Keratinocyte (primary cell): ENCODE measurements around the gene ASB13. TPM values are rescaled to one million over a fixed set of nuclear protein-coding genes. Genes with fewer than 3 reads are reported as not detected.

Source experiments
- DNase-seq: peaks from one replicate; pipeline ENCODE4 v3.0.0-alpha.2; 2011; ENCODE audit warnings: low read depth, missing footprints, low spot score
- FAIRE-seq: peaks from 2 replicates; lab custom pipeline; 2011; peaks lifted over from hg19 to GRCh38; lab: Jason Lieb, UNC
- H2AFZ ChIP-seq: 2 replicates; pipeline ENCODE4 v1.6.0; 2012; ENCODE audit warnings: low read length, control low read depth, inconsistent platforms; ENCODE audit not compliant: control insufficient read depth
- H3K27ac ChIP-seq: 2 replicates; pipeline ENCODE4 v1.5.1; 2011; ENCODE audit warnings: low read length; ENCODE audit not compliant: control insufficient read depth, insufficient read depth
- H3K27me3 ChIP-seq: 3 replicates; pipeline ENCODE4 v1.6.0; 2011; ENCODE audit warnings: low read length; ENCODE audit not compliant: control insufficient read depth, insufficient read depth; ENCODE audit errors: extremely low read depth
- H3K36me3 ChIP-seq, 2 experiments: 2 replicates in 1 of 2; 3 replicates in 1 of 2; pipeline ENCODE4 v1.5.1; 2011; ENCODE audit warnings: low read length in 2 of 2, mild to moderate bottlenecking in 1 of 2; ENCODE audit not compliant: control insufficient read depth in 2 of 2, insufficient read depth in 2 of 2; ENCODE audit errors: extremely low read depth in 1 of 2
- H3K4me1 ChIP-seq: 3 replicates; pipeline ENCODE4 v1.5.1; 2011; ENCODE audit warnings: low read length; ENCODE audit not compliant: control insufficient read depth, insufficient read depth; ENCODE audit errors: extremely low read depth
- H3K4me2 ChIP-seq: 3 replicates; pipeline ENCODE4 v1.6.0; 2011; ENCODE audit warnings: low read depth, low read length; ENCODE audit not compliant: control insufficient read depth, insufficient read depth; ENCODE audit errors: extremely low read depth
- H3K4me3 ChIP-seq, 3 experiments: fragments of 200-600 bp in 1 of 3; sonication (generic) in 1 of 3; 2 replicates in 2 of 3; 3 replicates in 1 of 3; pipeline ENCODE4 v1.5.1; 2011 to 2016; ENCODE audit warnings: low read length in 3 of 3, mild to moderate bottlenecking in 3 of 3, control low read depth in 2 of 3, inconsistent platforms in 1 of 3, low read depth in 1 of 3, mixed read lengths in 1 of 3, mixed run types in 1 of 3, moderate library complexity in 1 of 3; ENCODE audit not compliant: control insufficient read depth in 2 of 3, insufficient read depth in 2 of 3; ENCODE audit errors: extremely low read depth in 1 of 3
- H3K79me2 ChIP-seq: 2 replicates; pipeline ENCODE4 v1.6.0; 2012; ENCODE audit warnings: low read length; ENCODE audit not compliant: control insufficient read depth, insufficient read depth
- H3K9ac ChIP-seq: 3 replicates; pipeline ENCODE4 v1.6.0; 2011; ENCODE audit warnings: low read length; ENCODE audit not compliant: control insufficient read depth, insufficient read depth; ENCODE audit errors: extremely low read depth
- H3K9me1 ChIP-seq: 3 replicates; pipeline ENCODE4 v1.6.0; 2011; ENCODE audit warnings: low read length; ENCODE audit not compliant: control insufficient read depth, insufficient read depth; ENCODE audit errors: extremely low read depth
- H3K9me3 ChIP-seq: 2 replicates; pipeline ENCODE4 v1.5.1; 2012; ENCODE audit warnings: low read depth, low read length; ENCODE audit not compliant: control insufficient read depth
- H4K20me1 ChIP-seq: 3 replicates; pipeline ENCODE4 v1.6.0; 2011; ENCODE audit warnings: low read length; ENCODE audit not compliant: control insufficient read depth, insufficient read depth; ENCODE audit errors: extremely low read depth
- EZH2 ChIP-seq: IDR thresholded peaks from one replicate; pipeline ENCODE4 v1.6.1; 2012; ENCODE audit warnings: inconsistent platforms, mild to moderate bottlenecking, low read length, moderate library complexity
- dilution Hi-C: fragments of 300-500 bp; cut with MboI; formaldehyde crosslinking; loops from one replicate; pipeline ENCODE4 v1.7.0; 2020; ENCODE audit warnings: low sequenced_read_pairs; ENCODE audit not compliant: extremely low pct_ligation_motif_present
- polyA plus RNA-seq, 5 experiments: library from polyadenylated mRNA; depleted of rRNA in 3 of 5; stranded (reverse) in 3 of 5; stranded (forward) in 1 of 5; unstranded in 1 of 5; fragments of >200 nt; gene quantifications; 1 replicate in 1 of 5; 2 replicates in 3 of 5; 3 replicates in 1 of 5; pipeline versions ENCODE4 v1.2.1 to v1.2.3, GENCODE V29; 2011 to 2012; ENCODE audit warnings: missing spikeins in 2 of 5, low read depth in 1 of 5, low replicate concordance in 1 of 5
- TF ChIP-seq, protein P1 (sequence below), 3 experiments: IDR thresholded peaks in 1 of 3; conservative IDR thresholded peaks in 1 of 3; optimal IDR thresholded peaks in 1 of 3; 2 replicates in 2 of 3; 3 replicates in 1 of 3; pipeline versions ENCODE3 to v1.5.1; 2011; ENCODE audit warnings: low read length in 3 of 3, mild to moderate bottlenecking in 3 of 3, moderate library complexity in 2 of 3, control low read depth in 1 of 3, inconsistent platforms in 1 of 3; ENCODE audit not compliant: insufficient read depth in 2 of 3; ENCODE audit errors: extremely low read depth in 1 of 3

ASB13 gene
- polyA plus RNA-seq, 1 donor (not counting 4 experiments of a cell fraction or from before 2014, with no cell fraction given) = 6.4 TPM

DNA sequence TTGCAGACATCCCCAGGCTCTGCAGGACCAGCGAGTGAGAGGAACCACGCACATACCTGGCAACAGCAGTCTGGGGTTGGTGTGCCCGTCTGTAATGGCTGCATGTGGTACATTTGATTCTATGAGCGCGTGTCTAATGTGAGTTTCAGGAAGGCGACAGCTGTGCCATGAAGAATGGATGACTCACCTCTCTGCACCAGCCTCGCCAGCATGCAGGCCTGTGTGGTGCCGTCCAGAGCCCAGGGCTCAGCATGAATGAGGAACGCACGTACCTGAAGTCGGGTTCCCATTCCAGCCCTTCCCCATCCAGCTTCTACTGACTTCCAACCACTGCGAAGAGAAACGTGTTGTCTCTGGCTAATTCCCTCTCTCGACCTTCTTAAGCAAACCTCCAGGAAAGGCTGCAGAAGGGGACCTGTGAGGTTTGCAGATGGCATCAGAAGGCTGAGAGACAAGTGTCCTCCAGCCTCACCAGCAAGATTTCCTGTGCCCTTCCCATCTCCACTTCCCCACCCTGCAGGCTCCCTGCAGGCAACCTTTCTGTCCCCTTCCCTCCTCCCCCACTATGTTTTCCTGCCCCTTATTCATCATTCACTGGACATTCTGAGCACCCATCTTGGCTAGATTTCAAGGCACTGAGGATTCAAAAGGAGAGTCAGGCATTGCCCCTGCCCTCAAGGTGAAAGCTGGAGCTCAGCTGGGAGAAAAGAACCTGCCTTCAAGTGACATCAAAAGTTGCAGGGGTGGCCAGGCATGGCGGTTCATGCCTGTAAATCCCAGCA, 54.3 kb downstream of the ASB13 start:
- dilution Hi-C loops = no loop called here
- no peak overlapping the region for H2AFZ ChIP-seq
- no peak overlapping the region for H3K9ac ChIP-seq
- TF ChIP-seq EZH2 = no peak
- TF ChIP-seq, protein P1, sequence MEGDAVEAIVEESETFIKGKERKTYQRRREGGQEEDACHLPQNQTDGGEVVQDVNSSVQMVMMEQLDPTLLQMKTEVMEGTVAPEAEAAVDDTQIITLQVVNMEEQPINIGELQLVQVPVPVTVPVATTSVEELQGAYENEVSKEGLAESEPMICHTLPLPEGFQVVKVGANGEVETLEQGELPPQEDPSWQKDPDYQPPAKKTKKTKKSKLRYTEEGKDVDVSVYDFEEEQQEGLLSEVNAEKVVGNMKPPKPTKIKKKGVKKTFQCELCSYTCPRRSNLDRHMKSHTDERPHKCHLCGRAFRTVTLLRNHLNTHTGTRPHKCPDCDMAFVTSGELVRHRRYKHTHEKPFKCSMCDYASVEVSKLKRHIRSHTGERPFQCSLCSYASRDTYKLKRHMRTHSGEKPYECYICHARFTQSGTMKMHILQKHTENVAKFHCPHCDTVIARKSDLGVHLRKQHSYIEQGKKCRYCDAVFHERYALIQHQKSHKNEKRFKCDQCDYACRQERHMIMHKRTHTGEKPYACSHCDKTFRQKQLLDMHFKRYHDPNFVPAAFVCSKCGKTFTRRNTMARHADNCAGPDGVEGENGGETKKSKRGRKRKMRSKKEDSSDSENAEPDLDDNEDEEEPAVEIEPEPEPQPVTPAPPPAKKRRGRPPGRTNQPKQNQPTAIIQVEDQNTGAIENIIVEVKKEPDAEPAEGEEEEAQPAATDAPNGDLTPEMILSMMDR (optimal IDR thresholded peaks at IDR 0.05 in 1 of 3, IDR thresholded peaks at IDR 0.05 in 1 of 3, conservative IDR thresholded peaks at IDR 0.05 in 1 of 3; ENCODE audit: extremely low read depth in 1 of 3, insufficient read depth in 2 of 3, low read length in 3 of 3) = no peak
- no peak overlapping the region for H3K27ac ChIP-seq
- H3K4me1 ChIP-seq = peaks cover 44% of the 10 kb centered on the region
- no peaks in the 10 kb centered on the region for H4K20me1 ChIP-seq
- H3K27me3 ChIP-seq = no peaks in the 10 kb centered on the region
- DNase-seq (peak; percentile 48), FAIRE-seq (peak; percentile 49)
- no peaks in the 10 kb centered on the region for H3K9me1 ChIP-seq
- no peaks in the 10 kb centered on the region for H3K9me3 ChIP-seq
- no peaks in the 10 kb centered on the region for H3K36me3 ChIP-seq
- H3K4me2 ChIP-seq = no peak overlapping the region
- no peaks in the 10 kb centered on the region for H3K79me2 ChIP-seq
- H3K4me3 ChIP-seq = no peak overlapping the region

- no peaks in the 10 kb centered on the region for H3K36me3 ChIP-seq
- peaks cover 40% of the 10 kb centered on the region for H3K4me1 ChIP-seq
- H3K79me2 ChIP-seq = no peaks in the 10 kb centered on the region
- no peaks in the 10 kb centered on the region for H3K9me1 ChIP-seq
- H3K9ac ChIP-seq = peak overlapping the region; percentile 71
- dilution Hi-C loops = no loop called here
- no peak for TF ChIP-seq EZH2
- TF ChIP-seq, protein P1 (optimal IDR thresholded peaks at IDR 0.05 in 1 of 3, IDR thresholded peaks at IDR 0.05 in 1 of 3, conservative IDR thresholded peaks at IDR 0.05 in 1 of 3; ENCODE audit: extremely low read depth in 1 of 3, insufficient read depth in 2 of 3, low read length in 3 of 3) = no peak
- no peak overlapping the region for H2AFZ ChIP-seq
- H3K27me3 ChIP-seq = no peaks in the 10 kb centered on the region
- H4K20me1 ChIP-seq = no peaks in the 10 kb centered on the region
- H3K4me2 ChIP-seq = peak overlapping the region; percentile 91
- H3K27ac ChIP-seq = peak overlapping the region; percentile 84
- no peaks in the 10 kb centered on the region for H3K9me3 ChIP-seq
- FAIRE-seq (peak; percentile 97), DNase-seq (peak; percentile 80)
- peak overlapping the region; percentile 17 to 55 (median 46) for H3K4me3 ChIP-seq
Observed at GRCh38 chr10:5609952-5610616, 56.3 kb downstream of the ASB13 start.
